ENCODE results near the gene ZNF260. TPM values are rescaled to one million over a fixed set of nuclear protein-coding genes. Genes with fewer than 3 reads are reported as not detected.
A peak's percentile ranks its signal among the peaks of the same experiment; 100 is the strongest.

Gene ZNF260
- total and polyA plus RNA-seq, 2 of the 13 experiments (the other 11 are each of a cell fraction or from before 2014, with no cell fraction given) = 2.8 to 10.5 TPM

- TF ChIP-seq, protein P1, sequence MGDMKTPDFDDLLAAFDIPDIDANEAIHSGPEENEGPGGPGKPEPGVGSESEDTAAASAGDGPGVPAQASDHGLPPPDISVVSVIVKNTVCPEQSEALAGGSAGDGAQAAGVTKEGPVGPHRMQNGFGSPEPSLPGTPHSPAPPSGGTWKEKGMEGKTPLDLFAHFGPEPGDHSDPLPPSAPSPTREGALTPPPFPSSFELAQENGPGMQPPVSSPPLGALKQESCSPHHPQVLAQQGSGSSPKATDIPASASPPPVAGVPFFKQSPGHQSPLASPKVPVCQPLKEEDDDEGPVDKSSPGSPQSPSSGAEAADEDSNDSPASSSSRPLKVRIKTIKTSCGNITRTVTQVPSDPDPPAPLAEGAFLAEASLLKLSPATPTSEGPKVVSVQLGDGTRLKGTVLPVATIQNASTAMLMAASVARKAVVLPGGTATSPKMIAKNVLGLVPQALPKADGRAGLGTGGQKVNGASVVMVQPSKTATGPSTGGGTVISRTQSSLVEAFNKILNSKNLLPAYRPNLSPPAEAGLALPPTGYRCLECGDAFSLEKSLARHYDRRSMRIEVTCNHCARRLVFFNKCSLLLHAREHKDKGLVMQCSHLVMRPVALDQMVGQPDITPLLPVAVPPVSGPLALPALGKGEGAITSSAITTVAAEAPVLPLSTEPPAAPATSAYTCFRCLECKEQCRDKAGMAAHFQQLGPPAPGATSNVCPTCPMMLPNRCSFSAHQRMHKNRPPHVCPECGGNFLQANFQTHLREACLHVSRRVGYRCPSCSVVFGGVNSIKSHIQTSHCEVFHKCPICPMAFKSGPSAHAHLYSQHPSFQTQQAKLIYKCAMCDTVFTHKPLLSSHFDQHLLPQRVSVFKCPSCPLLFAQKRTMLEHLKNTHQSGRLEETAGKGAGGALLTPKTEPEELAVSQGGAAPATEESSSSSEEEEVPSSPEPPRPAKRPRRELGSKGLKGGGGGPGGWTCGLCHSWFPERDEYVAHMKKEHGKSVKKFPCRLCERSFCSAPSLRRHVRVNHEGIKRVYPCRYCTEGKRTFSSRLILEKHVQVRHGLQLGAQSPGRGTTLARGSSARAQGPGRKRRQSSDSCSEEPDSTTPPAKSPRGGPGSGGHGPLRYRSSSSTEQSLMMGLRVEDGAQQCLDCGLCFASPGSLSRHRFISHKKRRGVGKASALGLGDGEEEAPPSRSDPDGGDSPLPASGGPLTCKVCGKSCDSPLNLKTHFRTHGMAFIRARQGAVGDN (CRISPR knock-in tag; IDR thresholded peaks at IDR 0.05) = peak; percentile 98
- TF ChIP-seq, protein P2, sequence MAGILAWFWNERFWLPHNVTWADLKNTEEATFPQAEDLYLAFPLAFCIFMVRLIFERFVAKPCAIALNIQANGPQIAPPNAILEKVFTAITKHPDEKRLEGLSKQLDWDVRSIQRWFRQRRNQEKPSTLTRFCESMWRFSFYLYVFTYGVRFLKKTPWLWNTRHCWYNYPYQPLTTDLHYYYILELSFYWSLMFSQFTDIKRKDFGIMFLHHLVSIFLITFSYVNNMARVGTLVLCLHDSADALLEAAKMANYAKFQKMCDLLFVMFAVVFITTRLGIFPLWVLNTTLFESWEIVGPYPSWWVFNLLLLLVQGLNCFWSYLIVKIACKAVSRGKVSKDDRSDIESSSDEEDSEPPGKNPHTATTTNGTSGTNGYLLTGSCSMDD (CRISPR knock-in tag; IDR thresholded peaks at IDR 0.05) = peak; percentile 40; the same call in 1 of the 2 replicates
- TF ChIP-seq TGIF2 (CRISPR knock-in tag; IDR thresholded peaks at IDR 0.05) = peak; percentile 83
- TF ChIP-seq ZNF18 (CRISPR knock-in tag; IDR thresholded peaks at IDR 0.05; ENCODE audit: insufficient replicate concordance) = peak; percentile 90
- TF ChIP-seq TARDBP (CRISPR knock-in tag; IDR thresholded peaks at IDR 0.05) = peak; percentile 41; the same call in 1 of the 2 replicates
- no peak for TF ChIP-seq ZNF652 (CRISPR knock-in tag; IDR thresholded peaks at IDR 0.05; ENCODE audit: borderline replicate concordance, low read depth)
- no peak for TF ChIP-seq CHD4 (IDR thresholded peaks at IDR 0.05; ENCODE audit: borderline replicate concordance, low read length)
- peak; percentile 76; the same call in 1 of the 2 replicates for TF ChIP-seq KDM5B (CRISPR knock-in tag; IDR thresholded peaks at IDR 0.05; ENCODE audit: borderline replicate concordance)
- TF ChIP-seq HNF4G (IDR thresholded peaks at IDR 0.05; ENCODE audit: borderline replicate concordance, low read depth, low read length) = no peak
- TF ChIP-seq HNF4G (CRISPR knock-in tag; IDR thresholded peaks at IDR 0.05; ENCODE audit: borderline replicate concordance, low read depth) = 0 out of 2 replicates have a peak, but pooled peaks have one; percentile 49
- TF ChIP-seq, protein P3, sequence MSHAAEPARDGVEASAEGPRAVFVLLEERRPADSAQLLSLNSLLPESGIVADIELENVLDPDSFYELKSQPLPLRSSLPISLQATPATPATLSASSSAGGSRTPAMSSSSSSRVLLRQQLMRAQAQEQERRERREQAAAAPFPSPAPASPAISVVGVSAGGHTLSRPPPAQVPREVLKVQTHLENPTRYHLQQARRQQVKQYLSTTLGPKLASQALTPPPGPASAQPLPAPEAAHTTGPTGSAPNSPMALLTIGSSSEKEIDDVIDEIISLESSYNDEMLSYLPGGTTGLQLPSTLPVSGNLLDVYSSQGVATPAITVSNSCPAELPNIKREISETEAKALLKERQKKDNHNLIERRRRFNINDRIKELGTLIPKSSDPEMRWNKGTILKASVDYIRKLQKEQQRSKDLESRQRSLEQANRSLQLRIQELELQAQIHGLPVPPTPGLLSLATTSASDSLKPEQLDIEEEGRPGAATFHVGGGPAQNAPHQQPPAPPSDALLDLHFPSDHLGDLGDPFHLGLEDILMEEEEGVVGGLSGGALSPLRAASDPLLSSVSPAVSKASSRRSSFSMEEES (CRISPR knock-in tag; IDR thresholded peaks at IDR 0.05) = no peak; the same call in none of the 2 replicates
- peak; percentile 83; the same call in 1 of the 2 replicates for TF ChIP-seq ZBTB39 (CRISPR knock-in tag; IDR thresholded peaks at IDR 0.05)
- TF ChIP-seq ZFYVE20 (CRISPR knock-in tag; IDR thresholded peaks at IDR 0.05; ENCODE audit: borderline replicate concordance, low read depth) = no peak
- TF ChIP-seq SKI (IDR thresholded peaks at IDR 0.05; ENCODE audit: partially characterized antibody) = no peak
- no peak; the same call in 1 of the 2 replicates for TF ChIP-seq PITX1 (CRISPR knock-in tag; IDR thresholded peaks at IDR 0.05)
- TF ChIP-seq ZNF607 (CRISPR knock-in tag; IDR thresholded peaks at IDR 0.05; ENCODE audit: borderline replicate concordance) = no peak
- TF ChIP-seq SNRNP70 (IDR thresholded peaks at IDR 0.05; ENCODE audit: low read depth, low read length) = no peak
These were observed 38.8 kb downstream of the ZNF260 start, which contains the start of gene ZNF566 (continued) for GRCh38 chr19:36489118-36489919.

All from HepG2 (cell line).